Activated naive CD4-positive, alpha-beta T cell treated with anti-CD3 and anti-CD28 coated beads, Interleukin-2, amount 50 U/mL, for 16 hours (primary cell): ENCODE measurements around the gene APBB2.
"Not testable (repeated sequence)": the region's sequence is repeated elsewhere in the genome, so short reads cannot be mapped to it uniquely, and the experiment has no call there.

Experiments
- DNase-seq: peaks from one replicate; pipeline ENCODE4 v3.0.0-alpha.2; 2020

APBB2 gene

DNA sequence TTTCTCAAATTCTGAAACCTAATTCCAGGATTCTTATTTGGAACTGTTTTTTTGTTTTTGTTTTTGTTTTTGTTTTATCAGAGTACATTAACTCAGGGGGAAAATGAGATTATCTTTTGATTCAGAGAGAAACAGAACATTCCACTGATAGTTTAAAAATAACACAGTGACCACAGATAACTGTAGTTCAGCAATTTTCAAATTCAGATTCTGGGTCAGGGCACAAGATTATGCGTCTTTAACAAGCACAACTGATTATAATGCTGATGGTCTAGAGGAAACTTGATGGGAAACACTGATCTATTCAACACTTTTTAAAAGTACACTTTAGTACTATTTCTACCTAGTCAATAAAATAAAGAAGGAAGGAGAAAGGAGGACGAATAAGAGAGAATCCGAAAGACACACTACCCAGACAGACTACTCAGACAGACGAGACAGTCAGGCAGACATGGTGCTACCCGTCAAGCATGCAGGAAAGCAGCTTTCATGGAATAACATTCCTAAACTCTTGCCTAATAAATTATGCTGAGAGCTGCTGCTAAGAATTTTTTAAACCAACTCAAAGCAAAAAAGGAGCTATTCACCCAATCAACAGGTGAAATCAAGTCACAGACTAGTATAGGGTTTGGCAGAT lies 59.0 kb downstream of the APBB2 start:
- no peak for DNase-seq

DNA sequence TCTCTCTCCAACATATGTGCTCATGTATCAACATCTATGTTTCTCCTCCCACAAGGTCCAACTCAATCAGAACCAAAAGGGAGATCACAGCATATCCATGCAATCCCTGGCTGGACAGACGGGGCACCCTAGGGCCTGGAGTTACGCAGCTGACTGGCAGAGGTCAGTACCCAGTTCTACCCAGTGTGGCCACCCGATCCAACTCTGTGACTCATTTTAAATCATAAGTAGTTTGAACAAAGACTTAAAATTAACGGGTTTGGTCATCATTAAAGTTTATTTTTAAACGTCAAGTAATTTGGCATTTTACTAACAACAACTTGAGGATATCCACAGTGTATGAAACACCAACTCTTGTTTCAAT lies 59.5 kb downstream of the APBB2 start:
- no peak for DNase-seq

DNA sequence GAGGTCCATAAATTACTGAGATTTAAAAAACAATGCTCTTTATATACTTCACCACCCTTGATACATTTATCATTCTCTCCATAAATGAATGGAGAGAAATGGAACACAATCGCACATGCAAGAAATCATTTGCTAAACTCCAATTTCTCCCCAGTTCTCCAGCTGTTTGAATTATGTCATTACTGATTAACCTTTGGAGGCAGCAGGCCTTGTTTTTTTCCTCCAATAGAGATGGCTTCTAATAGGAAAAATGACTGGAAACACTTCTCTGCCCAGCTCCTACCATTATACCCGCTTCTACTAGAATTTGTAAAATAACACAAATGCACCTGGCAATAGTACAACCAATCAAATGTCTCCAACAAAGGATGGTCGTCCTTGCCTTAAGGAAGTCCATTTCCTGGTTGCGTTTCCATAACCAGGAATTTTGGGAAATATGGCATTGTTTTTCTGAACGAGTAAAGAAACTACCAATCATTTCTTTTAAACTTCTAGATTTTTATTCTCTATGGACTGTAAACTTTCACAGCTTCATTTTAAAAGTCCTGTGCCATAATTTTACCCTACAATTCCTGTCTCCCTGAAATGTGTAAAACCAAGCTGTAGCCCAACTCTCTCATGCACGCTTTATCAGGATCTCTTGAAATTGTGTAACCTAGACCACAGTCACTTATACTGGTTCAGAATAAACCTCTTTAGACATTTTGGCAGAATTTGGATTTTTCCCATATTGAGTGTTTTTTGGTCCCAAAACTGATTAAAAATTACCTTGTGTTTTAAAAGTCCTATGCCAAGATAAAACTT lies 60.1 kb downstream of the APBB2 start:
- DNase-seq = no peak

DNA sequence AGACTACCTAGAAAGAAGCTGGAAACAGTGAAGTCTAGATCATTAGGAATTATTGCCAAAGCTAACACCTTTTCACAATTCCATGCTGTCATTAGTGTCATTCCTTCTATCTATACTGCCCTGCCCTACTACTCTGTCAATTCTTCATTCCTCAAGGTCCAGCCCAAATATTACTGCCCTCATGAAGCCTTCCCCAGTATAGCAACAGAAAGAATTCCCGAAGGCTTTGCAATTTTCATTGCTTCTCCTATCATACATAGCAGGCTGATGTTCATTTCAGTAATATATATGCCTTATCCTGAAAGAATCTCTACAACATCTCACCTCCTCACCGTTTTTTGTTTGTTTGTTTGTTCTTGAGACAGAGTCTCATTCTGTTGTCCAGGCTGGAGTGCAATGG lies 63.9 kb downstream of the APBB2 start:
- no peak for DNase-seq

DNA sequence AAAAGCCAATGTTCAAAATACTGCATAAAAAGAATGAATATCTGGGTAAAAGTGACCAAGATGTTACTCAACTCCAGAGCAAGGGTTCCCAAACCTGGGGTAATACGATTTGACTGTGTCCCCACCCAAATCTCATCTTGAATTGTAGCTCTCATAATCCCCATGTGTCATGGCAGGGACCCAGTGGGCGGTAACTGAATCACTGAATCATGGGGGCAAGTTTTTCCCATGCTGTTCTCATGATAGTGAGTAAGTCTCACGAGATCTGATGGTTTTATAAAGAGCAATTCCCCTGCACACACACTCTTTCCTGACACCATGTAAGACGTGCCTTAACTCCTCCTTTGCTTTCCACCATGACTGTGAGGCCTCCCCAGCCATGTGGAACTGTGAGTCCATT lies 64.8 kb downstream of the APBB2 start:
- DNase-seq = not testable (repeated sequence)

DNA sequence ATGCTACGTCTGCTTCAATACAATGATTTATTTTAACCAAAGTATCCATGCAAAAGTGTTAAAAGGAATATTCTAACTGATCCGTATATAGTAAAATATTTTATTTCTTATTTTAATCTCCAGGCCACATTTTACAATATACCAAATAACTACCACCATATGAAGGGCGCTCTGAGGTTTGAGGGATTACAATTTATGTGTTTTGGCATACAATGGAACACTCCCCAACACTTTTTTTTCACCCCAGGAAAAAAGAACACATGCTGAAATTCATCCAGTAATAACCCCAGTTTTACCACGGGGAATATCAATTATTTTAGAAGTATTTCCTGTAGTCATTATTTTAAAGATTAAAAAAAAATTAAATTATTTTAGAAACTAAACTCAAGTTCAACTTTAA lies 65.4 kb downstream of the APBB2 start:
- DNase-seq = no peak

DNA sequence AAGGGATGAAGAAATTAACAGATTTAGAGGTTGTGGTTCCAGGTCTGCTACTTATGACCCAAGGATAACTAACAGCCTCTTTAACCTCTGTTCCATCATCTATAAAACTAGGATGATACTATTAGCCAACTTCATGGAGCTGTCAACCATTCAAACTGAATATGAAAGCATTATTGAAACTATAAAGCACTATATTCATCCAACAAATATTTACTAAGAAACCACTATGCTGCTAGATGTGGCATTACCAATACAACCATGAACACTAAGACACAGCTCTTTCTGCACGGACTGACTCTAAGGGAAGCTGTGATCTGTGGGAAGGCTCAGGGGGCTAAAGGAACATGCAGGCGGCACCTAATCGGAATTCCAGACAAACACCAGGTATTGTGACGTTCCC lies 66.0 kb downstream of the APBB2 start:
- DNase-seq = no peak

DNA sequence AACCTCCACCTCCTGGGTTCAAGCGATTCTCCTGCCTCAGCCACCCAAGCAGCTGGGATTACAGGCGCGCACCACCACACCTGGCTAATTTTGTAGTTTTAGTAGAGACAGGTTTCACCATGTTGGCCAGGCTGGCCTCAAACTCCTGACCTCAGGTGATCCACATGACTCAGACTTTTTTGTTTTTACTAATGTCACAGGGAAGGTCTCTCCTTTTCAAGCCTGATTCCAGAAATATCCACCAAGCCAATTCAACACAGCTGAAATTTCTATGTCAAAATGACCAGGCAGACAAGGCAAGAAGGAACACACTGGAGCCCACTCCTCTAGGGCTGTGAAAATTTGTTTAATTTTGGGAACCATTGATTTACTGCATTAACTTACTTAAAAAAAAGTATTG lies 66.8 kb downstream of the APBB2 start:
- DNase-seq = not testable (repeated sequence)

DNA sequence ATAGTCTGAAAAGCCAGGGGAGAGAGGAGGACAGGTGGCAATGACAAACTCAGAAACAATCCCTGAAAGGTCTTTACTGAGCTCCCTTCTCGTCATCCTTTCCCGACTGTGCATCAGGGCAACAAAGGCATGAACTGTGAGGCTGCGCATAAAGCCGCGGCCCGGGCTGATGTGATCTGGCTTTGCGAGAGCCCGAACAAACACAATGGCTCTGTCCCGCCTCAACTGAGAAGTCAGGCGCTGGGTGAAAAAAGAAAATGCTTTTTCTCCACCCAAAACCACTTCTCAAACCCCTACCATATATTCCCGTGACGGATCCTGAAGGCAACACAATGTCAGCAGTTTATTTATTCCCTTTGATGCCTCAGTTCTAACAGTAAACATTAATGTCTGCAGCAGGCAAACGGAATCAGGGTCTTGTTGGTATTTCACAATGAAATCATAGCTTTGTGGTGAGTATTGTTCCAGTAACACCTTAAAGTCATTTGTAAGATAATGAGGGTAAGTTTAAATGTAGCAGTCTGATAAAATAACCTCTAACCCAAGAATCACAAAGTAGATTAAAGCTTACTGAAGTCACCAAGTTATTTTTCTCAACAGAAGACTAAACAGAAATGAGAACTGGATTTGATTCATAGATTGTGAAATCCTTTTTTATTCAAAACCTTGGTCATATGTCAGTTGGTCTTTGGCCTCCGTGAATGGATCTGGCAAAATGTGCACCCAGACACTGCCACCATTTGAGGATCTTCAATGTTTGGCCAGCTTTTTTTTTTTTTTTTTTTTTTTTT lies 67.4 kb downstream of the APBB2 start:
- DNase-seq = no peak

DNA sequence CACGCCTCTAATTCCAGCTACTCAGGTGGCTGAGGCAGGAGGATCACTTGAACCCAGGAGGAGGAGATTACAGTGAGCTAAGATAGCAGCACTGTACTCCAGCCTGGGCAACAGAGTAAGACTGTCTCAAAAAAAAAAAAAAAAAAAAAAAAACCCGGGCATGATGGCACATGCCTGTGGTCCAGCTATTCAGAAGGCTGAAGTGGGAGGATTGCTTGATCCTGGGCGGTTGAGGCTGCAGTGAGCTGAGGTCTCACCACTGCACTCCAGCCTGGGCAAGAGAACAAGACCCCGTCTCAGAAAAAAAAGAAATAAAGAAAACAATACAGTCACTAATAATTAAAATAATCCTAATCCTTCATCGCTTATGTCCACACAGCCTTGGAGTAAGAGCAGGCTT lies 68.1 kb downstream of the APBB2 start:
- no peak for DNase-seq

DNA sequence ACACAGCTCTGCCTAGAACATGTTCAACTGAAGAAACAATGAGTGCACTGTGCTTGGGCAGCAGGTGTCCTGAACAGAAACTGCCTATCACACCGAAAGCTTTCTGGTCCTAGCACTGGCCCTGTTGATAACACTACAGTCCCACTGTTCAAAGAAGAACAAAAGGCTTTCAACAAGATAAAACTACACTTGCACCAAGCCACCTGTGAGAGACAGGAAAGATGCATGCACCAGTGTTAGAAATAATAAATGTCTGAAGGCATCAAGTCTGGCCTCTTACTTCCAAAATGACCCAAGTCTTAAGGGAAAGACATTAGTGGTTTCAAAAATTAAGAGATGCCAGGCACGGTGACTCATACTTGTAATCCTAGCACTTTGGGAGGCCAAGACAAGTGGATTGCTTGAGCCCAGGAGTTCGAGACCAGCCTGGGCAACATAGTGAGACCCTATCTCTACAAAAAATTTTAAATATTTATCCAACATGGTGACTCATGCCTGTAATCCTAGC lies 68.7 kb downstream of the APBB2 start:
- DNase-seq = no peak

DNA sequence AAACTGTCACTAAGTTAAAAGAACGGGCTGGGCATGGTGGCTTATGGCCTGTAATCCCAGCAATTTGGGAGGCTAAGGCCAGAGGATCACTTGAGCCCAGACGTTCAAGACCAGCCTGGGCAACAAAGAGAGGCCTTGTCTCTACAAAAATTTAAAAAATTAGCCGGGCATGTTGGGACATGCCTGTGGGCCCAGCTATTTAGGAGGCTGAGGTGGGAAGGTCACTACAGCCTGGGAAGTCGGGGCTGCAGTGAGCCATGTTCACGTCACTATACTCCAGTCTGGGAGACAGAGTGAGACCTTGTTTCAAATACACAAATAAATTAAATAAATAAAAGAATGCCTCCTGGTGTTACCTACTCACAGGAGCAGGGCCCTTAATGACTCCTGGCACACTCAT lies 69.5 kb downstream of the APBB2 start:
- DNase-seq = no peak

DNA sequence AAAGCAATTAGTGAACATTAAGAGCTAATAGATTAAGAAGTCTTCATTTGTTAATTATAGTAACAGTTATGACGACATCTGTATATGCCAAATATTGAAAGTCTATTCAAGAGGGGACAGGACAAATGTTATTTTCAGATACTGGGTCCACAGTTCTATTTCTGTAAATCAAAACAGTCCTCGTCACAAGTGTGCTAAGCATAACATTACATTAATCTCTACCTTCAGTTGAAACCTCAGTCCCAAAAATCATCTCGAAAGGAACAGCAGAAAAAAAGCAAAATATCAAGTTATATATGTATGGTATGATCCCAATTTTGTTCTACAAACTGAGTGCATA lies 70.3 kb downstream of the APBB2 start:
- DNase-seq = no peak

DNA sequence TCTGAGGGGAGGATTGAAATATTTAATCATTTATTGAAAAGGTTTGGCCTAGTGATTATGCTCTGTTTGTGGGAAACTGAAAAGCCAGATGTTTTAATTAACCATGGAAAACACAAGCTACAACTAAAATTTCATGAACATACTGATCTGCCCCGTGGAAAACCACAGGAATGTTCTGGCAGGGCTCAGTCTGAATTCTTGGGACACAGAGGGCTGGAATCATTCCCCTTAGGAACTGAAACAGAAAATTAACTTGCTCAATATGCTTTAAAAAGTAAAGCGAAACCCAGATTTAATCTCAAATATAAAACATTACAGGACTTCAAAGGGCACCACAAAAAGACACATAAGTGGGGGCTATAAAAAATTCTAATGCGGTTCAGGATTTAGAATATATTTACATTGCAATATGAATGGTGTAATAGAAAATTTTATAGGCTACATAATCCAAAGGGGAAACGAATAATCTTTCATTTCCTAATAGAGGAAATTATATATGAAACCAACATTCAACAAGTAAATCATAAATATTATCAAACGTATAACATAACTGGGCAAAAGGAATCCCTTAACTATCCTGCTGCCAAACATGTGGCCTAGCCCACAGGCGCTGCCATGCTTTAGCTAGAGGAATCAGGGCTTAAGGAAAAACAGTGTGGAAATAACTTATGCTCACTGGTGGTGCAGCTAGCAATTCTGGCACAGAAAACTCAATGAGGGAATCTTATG lies 70.9 kb downstream of the APBB2 start:
- DNase-seq = no peak

DNA sequence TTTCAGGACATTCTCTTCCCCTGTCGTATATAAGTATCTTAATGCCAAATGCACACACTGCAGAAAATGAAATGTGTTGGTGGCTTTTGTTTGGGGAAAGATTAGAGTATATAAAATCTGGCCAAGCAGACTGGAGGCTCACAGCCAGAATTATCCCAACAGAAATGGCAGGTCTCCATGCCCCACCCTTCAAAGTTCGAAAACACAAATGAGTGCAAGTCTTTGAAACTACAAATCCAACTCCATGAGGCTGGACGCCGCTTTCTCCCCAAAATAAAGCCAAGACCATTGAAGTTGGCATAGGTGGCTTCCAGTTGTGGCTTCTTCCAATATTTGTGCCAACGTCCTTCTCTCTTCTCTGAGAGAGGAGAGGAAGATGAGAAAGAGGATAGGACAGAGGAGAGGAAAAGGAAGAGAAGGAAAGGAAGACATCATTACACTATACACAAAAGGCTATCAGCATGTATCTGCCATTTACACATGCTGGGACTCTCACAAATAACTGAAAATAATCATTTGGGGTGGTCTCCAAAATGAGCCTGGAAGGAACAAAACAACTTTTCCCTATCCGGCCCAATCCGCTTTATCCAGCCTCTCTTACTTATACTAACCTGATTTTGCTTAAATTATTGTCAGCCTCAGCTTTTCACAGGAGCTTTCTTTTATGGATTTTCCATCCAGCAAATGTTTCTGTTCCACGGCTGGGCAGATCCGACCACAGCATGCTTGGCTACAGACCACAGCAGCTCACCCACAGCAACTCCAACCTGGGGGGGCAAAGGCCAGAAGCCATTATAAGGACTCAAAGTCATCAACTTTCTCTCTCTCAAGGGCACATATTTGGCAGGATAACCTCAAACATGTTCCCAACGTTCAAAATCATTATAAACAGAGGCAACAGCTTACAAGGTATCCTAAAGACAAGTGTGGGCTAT lies 71.7 kb downstream of the APBB2 start:
- no peak for DNase-seq

DNA sequence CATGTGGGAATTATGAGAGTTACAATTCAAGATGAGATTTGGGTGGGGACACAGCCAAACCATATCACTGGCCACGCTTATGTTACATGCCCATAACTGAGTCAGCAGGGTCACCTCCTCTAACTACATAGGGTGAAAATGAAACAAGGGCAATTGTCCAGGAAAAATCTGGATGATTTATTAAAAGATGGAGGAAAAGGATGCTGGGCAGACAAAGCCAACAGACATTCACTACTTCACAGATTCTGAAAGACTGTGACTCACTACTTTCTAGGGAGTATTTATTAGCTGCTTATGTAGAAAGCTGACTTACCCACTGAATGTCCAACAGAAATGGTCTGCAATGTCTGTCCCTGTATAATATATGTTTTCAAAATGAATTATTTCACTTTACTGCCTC lies 72.4 kb downstream of the APBB2 start:
- no peak for DNase-seq

DNA sequence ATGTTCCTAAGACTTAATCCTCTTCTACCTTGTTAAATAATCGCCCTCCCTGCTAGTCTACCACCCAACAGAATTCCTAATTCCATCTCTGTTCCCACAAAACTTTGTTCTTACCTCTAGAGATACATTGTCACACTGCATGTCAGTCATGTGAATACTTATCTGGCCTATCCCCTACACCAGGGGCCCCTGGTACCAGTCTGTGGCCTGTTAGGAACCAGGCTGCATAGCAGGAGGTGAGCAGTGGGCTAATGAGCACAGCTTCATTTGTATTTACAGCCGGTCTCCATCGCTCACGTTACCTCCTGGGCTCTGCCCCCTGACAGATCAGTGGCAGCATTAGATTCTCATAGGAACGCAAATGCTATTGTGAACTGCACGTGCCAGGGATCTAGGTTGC lies 73.9 kb downstream of the APBB2 start:
- DNase-seq = no peak

DNA sequence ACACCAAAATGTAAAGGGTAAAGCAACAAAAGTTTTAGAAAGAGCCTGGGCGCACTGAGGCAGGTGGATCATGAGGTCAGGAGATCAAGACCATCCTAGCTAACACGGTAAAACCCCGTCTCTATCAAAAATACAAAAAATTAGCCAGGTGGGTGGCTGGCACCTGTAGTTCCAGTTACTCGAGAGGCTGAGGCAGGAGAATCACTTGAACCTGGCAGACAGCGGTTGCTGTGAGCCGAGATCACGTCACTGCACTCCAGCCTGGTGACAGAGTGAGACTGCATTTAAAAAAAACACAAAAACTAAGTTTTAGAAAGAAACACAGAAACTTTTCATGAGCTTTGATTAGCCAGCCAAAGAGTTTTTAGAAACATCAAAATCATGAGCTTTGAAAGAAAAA lies 76.5 kb downstream of the APBB2 start:
- no peak for DNase-seq

DNA sequence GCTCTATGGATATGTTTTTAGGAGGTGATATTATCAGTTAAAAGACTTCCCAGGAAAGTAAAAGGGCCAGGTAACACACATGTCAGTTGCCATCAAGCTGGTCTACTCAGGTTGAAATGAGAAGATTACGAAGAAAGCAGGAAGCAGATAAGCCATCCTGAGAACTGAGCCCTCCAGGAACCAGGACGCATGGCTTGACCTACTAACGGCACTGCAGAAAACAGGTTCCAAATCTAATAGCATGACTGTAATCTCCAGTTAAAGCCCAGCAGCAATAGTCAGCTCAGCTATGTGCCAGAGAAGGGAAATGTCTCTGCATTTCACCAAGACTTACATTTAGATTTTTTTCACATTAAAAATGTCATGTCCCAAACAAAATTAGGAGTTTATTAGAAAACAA lies 77.9 kb downstream of the APBB2 start:
- no peak for DNase-seq

DNA sequence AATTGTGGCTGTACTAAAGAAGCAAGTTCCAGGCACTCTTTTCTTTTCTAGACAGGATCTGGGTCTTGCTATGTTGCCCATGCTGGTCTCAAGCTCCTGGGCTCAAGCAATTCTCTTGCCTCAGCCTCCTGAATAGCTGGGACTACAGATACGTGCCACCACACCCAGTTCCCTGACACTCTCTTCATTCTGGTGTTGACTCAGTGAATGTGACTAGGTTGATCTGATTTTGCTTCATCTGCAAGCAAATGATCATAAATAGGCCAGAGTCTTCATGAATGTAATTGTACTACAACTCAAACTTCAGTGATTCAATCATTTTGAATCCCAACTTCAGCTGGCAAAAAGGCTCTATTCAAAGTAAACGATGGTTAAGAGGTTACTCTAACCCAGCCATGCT lies 78.5 kb downstream of the APBB2 start:
- no peak for DNase-seq

DNA sequence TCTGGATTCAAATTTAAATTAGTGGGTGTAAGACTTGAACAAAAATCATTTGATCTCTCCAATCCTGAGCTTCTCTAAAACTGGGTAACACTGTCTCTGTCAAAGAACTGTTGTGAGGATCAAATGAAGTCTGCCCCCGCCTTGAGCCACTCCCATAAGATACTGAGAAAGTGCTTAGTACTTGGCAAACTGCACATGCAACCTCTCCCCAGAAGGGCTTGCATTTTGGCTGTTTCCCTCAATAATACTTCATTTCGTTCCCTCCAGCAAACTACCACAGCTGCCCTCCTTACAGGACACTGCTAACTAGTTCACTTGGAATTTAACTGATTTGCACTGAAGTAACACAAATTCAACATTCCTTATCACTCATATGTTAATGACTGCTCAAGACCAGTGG lies 79.8 kb downstream of the APBB2 start:
- DNase-seq = no peak

DNA sequence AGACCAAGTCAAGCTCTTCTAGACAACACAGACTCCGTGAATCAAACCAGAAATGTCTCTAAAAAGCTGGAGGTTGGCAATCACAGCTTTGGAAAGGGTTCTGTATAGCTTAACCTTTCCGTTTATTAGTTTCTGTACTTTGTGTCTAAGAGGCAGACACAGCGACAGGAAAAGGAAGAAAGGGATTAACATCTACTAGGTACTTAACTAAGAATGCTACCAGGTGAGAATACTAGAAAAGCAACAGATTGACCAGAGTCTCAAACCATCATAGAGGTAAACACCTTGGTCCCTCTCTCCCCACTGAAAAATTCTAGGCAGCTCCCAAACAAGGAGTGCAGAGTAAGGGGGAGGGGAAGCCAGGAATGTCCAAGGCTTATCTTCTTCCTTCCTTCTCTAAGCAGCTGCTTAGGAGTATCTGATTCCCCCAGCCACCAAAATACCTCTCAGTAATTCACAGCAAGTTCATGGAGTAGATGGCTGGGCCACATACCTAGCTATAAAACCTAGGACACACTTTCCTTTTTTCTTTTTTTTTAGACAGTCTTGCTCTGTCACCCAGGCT lies 80.8 kb downstream of the APBB2 start:
- DNase-seq = no peak
